IMR-90 (cell line): ENCODE results near the gene KRIT1. TPM values are rescaled to one million over a fixed set of nuclear protein-coding genes. Genes with fewer than 3 reads are reported as not detected.

Source experiments
- ATAC-seq: fragments of 200-7000 bp; cut with Tn5 transposase; 2 replicates; pipeline ENCODE4 v1.9.1; 2020; ENCODE audit warnings: low read depth, mild to moderate bottlenecking, moderate library complexity
- BruUV-seq: library from RNA; stranded (reverse); fragments of 400-500 nt; replicated peaks from 2 replicates; lab custom pipeline; 2021; lab: Mats Ljungman, UMichigan
- CTCF ChIA-PET: fragments of 300-600 bp; formaldehyde crosslinking; extraction: SDS; loops from one replicate; lab custom pipeline; 2021; ENCODE audit warnings: antibody characterized with exemption; lab: Yijun Ruan, JAX
- POLR2A ChIA-PET: fragments of 300-600 bp; sonication (Branson Sonifier 250); formaldehyde crosslinking; loops from one replicate; lab custom pipeline; 2022; ENCODE audit warnings: antibody characterized with exemption; ENCODE audit not compliant: unreplicated experiment; lab: Charles Lee
- DNase-seq: peaks from one replicate; pipeline ENCODE4 v3.0.0; 2013
- H2AFZ ChIP-seq: replicated peaks from 2 replicates; pipeline ENCODE3; 2013; ENCODE audit warnings: low read length, mild to moderate bottlenecking; ENCODE audit not compliant: poor library complexity
- H2AK5ac ChIP-seq: 2 replicates; pipeline ENCODE4 v1.6.1; 2013; ENCODE audit warnings: low read depth, low read length, inconsistent platforms
- H2AK9ac ChIP-seq: replicated peaks from 2 replicates; pipeline ENCODE3; 2013; ENCODE audit warnings: mild to moderate bottlenecking, low read depth, low read length, moderate library complexity; ENCODE audit not compliant: poor library complexity
- H2BK120ac ChIP-seq: 2 replicates; pipeline ENCODE4 v1.6.1; 2013; ENCODE audit warnings: low read depth, low read length, inconsistent platforms
- H2BK15ac ChIP-seq: 3 replicates; pipeline ENCODE4 v1.6.1; 2013; ENCODE audit warnings: low read depth, low read length, inconsistent platforms
- H2BK20ac ChIP-seq: 2 replicates; pipeline ENCODE4 v1.6.1; 2013; ENCODE audit warnings: low read depth, mild to moderate bottlenecking, inconsistent platforms, low read length, moderate library complexity
- H2BK5ac ChIP-seq: 2 replicates; pipeline ENCODE4 v1.6.1; 2013; ENCODE audit warnings: mild to moderate bottlenecking, low read depth, low read length, inconsistent platforms; ENCODE audit not compliant: poor library complexity, severe bottlenecking
- H3K14ac ChIP-seq: replicated peaks from 2 replicates; pipeline ENCODE4 v1.6.1; 2013; ENCODE audit warnings: low read depth, low read length, inconsistent platforms
- H3K18ac ChIP-seq: 2 replicates; pipeline ENCODE4 v1.6.1; 2013; ENCODE audit warnings: low read depth, low read length, control low read depth
- H3K23ac ChIP-seq: 2 replicates; pipeline ENCODE4 v1.6.1; 2013; ENCODE audit warnings: low read depth, low read length, inconsistent platforms
- H3K27ac ChIP-seq: 2 replicates; pipeline ENCODE4 v1.5.1; 2013; ENCODE audit warnings: mild to moderate bottlenecking, control low read depth, low read length; ENCODE audit not compliant: insufficient read depth
- H3K27me3 ChIP-seq: 2 replicates; pipeline ENCODE4 v1.6.1; 2013; ENCODE audit warnings: low read length; ENCODE audit not compliant: control insufficient read depth, insufficient read depth
- H3K36me3 ChIP-seq: 2 replicates; pipeline ENCODE4 v1.6.1; 2013; ENCODE audit warnings: low read length, mixed read lengths; ENCODE audit not compliant: control insufficient read depth, insufficient read depth
- H3K4ac ChIP-seq: 2 replicates; pipeline ENCODE4 v1.6.1; 2013; ENCODE audit warnings: low read depth, low read length, inconsistent platforms
- H3K4me1 ChIP-seq: 2 replicates; pipeline ENCODE4 v1.6.1; 2013; ENCODE audit warnings: low read length, mixed read lengths; ENCODE audit not compliant: control insufficient read depth, insufficient read depth
- H3K4me2 ChIP-seq: 2 replicates; pipeline ENCODE4 v1.6.1; 2013; ENCODE audit warnings: low read depth, mild to moderate bottlenecking, control low read depth, low read length, moderate library complexity
- H3K4me3 ChIP-seq: 2 replicates; pipeline ENCODE4 v1.5.1; 2013; ENCODE audit warnings: low read depth, mild to moderate bottlenecking, control low read depth, low read length, moderate library complexity; ENCODE audit not compliant: insufficient read depth
- H3K56ac ChIP-seq: 2 replicates; pipeline ENCODE4 v1.6.1; 2013; ENCODE audit warnings: low read length, inconsistent platforms; ENCODE audit not compliant: insufficient read depth; ENCODE audit errors: extremely low read depth
- H3K79me1 ChIP-seq, 2 experiments: 2 replicates each; pipeline ENCODE4 v1.6.1; 2013; ENCODE audit warnings: low read length in 2 of 2, inconsistent platforms in 1 of 2, low read depth in 1 of 2
- H3K9ac ChIP-seq: 2 replicates; pipeline ENCODE4 v1.6.1; 2013; ENCODE audit warnings: low read depth, low read length, control low read depth
- H3K9me1 ChIP-seq: 2 replicates; pipeline ENCODE4 v1.6.1; 2013; ENCODE audit warnings: low read length, inconsistent platforms; ENCODE audit not compliant: insufficient read depth
- H3K9me3 ChIP-seq: 2 replicates; pipeline ENCODE4 v1.6.1; 2013; ENCODE audit warnings: low read length; ENCODE audit not compliant: control insufficient read depth, insufficient read depth
- H4K20me1 ChIP-seq: 2 replicates; pipeline ENCODE4 v1.6.1; 2013; ENCODE audit warnings: low read length, inconsistent platforms; ENCODE audit not compliant: insufficient read depth
- H4K5ac ChIP-seq: 2 replicates; pipeline ENCODE4 v1.6.1; 2013; ENCODE audit warnings: mild to moderate bottlenecking, low read depth, low read length, control low read depth
- H4K8ac ChIP-seq, 2 experiments: 2 replicates each; pipeline ENCODE4 v1.6.1; 2013; ENCODE audit warnings: low read depth in 2 of 2, low read length in 2 of 2, control low read depth in 1 of 2, inconsistent platforms in 1 of 2
- H4K91ac ChIP-seq: 2 replicates; pipeline ENCODE4 v1.6.1; 2013; ENCODE audit warnings: low read depth, low read length, inconsistent platforms; ENCODE audit not compliant: insufficient read depth
- BHLHE40 ChIP-seq: fragments of 150-350 bp; IDR thresholded peaks from 2 replicates; pipeline ENCODE4 v1.6.1; 2016; ENCODE audit warnings: mild to moderate bottlenecking, low read depth, low read length
- CEBPB ChIP-seq: IDR thresholded peaks from 2 replicates; pipeline ENCODE4 v1.6.1; 2012; ENCODE audit warnings: low read depth, low read length, improper control_type of control experiment
- CHD1 ChIP-seq: IDR thresholded peaks from 2 replicates; pipeline ENCODE4 v1.6.1; 2012; ENCODE audit warnings: low read depth, low read length, improper control_type of control experiment
- FOS ChIP-seq: fragments of 150-350 bp; IDR thresholded peaks from 2 replicates; pipeline ENCODE4 v1.6.1; 2016; ENCODE audit warnings: low read depth, low read length
- MAFK ChIP-seq: IDR thresholded peaks from 2 replicates; pipeline ENCODE4 v1.6.1; 2012; ENCODE audit warnings: low read depth, low read length, improper control_type of control experiment
- MAZ ChIP-seq: IDR thresholded peaks from 2 replicates; pipeline ENCODE4 v1.6.1; 2012; ENCODE audit warnings: low read depth, mild to moderate bottlenecking, low read length, improper control_type of control experiment, moderate library complexity, borderline replicate concordance
- MXI1 ChIP-seq: IDR thresholded peaks from 2 replicates; pipeline ENCODE4 v1.6.1; 2012; ENCODE audit warnings: low read depth, mild to moderate bottlenecking, low read length, moderate library complexity, borderline replicate concordance
- NFE2L2 ChIP-seq: fragments of 150-350 bp; IDR thresholded peaks from 2 replicates; pipeline ENCODE4 v1.6.1; 2016; ENCODE audit warnings: low read depth, mild to moderate bottlenecking, low read length
- POLR2A ChIP-seq: IDR thresholded peaks from 2 replicates; pipeline ENCODE4 v1.6.1; 2012; ENCODE audit warnings: mild to moderate bottlenecking, low read depth, low read length
- RAD21 ChIP-seq: IDR thresholded peaks from 2 replicates; pipeline ENCODE4 v1.6.1; 2012; ENCODE audit warnings: low read length, improper control_type of control experiment
- RCOR1 ChIP-seq: IDR thresholded peaks from 2 replicates; pipeline ENCODE4 v1.6.1; 2012; ENCODE audit warnings: mild to moderate bottlenecking, low read length, improper control_type of control experiment; ENCODE audit not compliant: insufficient replicate concordance
- RFX5 ChIP-seq: IDR thresholded peaks from 2 replicates; pipeline ENCODE4 v1.8.0; 2012; ENCODE audit warnings: low read depth, mild to moderate bottlenecking, low read length, moderate library complexity
- SMC3 ChIP-seq: fragments of 150-350 bp; IDR thresholded peaks from 2 replicates; pipeline ENCODE4 v1.6.1; 2016; ENCODE audit warnings: low read depth, mild to moderate bottlenecking, antibody characterized with exemption, low read length, moderate library complexity
- USF2 ChIP-seq: fragments of 150-350 bp; IDR thresholded peaks from 2 replicates; pipeline ENCODE4 v1.6.1; 2017; ENCODE audit warnings: mild to moderate bottlenecking, antibody characterized with exemption, low read length, low read depth
- WGBS, 2 experiments: methylation state at CpG; one replicate each; pipeline versions ENCODE4 v1.1.5 to v1.1.7; 2013; ENCODE audit warnings: missing lambda C conversion rate in 2 of 2; ENCODE audit not compliant: insufficient read length in 1 of 2; ENCODE audit errors: extremely low coverage in 2 of 2; 5-methylcytosine and 5-hydroxymethylcytosine counted together
- dilution Hi-C: fragments of 300-500 bp; cut with HindIII; formaldehyde crosslinking; loops from one replicate; pipeline ENCODE4 v1.14.3; 2018; ENCODE audit warnings: low sequenced_read_pairs; ENCODE audit not compliant: unreplicated experiment
- in situ Hi-C: fragments of 300-500 bp; cut with MboI; formaldehyde crosslinking; loops from 3 replicates; pipeline ENCODE4 v1.14.3; 2019; ENCODE audit warnings: low sequenced_read_pairs, inconsistent platforms, mixed read lengths
- intact Hi-C: fragments of 100-400 bp; cut with micrococcal nuclease; formaldehyde crosslinking; loops from 2 replicates; pipeline ENCODE4 v1.10.0; 2022
- polyA plus RNA-seq, 3 experiments: library from polyadenylated mRNA; depleted of rRNA; stranded (reverse); fragments of >200 nt; gene quantifications; 2 replicates each; pipeline ENCODE4 v1.2.3, GENCODE V29; 2012; ENCODE audit warnings: low replicate concordance in 1 of 3
- total RNA-seq: library from RNA; depleted of rRNA; stranded (reverse); fragments of >200 nt; gene quantifications from 2 replicates; pipeline ENCODE4 v1.2.3, GENCODE V29; 2012
- TF ChIP-seq, protein P1 (sequence below): conservative IDR thresholded peaks from 2 replicates; pipeline ENCODE4 v1.5.1; 2012; ENCODE audit warnings: mild to moderate bottlenecking, low read depth, low read length, improper control_type of control experiment
- TF ChIP-seq, protein P2 (sequence below): fragments of 150-350 bp; IDR thresholded peaks from 2 replicates; pipeline ENCODE4 v1.6.1; 2016; ENCODE audit warnings: low read depth, mild to moderate bottlenecking, low read length, moderate library complexity, borderline replicate concordance

KRIT1 gene
- total and polyA plus RNA-seq, 2 of the 4 experiments (the other 2 are of a cell fraction), result 22.9 to 38.2 TPM

- no peak overlapping the region for H2AFZ ChIP-seq
- H3K14ac ChIP-seq, result no peak overlapping the region
- H2BK20ac ChIP-seq, result no peak overlapping the region
- H3K4me3 ChIP-seq, result no peak overlapping the region
- H4K91ac ChIP-seq, result no peak overlapping the region
- no peak overlapping the region; the same call in 1 of the 2 replicates for H3K18ac ChIP-seq
- H4K5ac ChIP-seq, result no peak overlapping the region
- H3K27me3 ChIP-seq, result no peaks in the 10 kb centered on the region
- H2BK5ac ChIP-seq, result no peak overlapping the region
- no peak overlapping the region for H3K27ac ChIP-seq
- ChIA-PET POLR2A (no interaction called here), CTCF (no interaction called here)
- no peaks in the 10 kb centered on the region for H3K36me3 ChIP-seq
- no peaks in the 10 kb centered on the region for H3K9me3 ChIP-seq
- H3K4me2 ChIP-seq, result no peak overlapping the region
- no peak overlapping the region for H3K4ac ChIP-seq
- dilution Hi-C loops, result no loop called here
- no TSS peak for BruUV-seq
- ATAC-seq (no peak), DNase-seq (no peak)
- no peak overlapping the region for H2AK5ac ChIP-seq
- in situ Hi-C loops, result no loop called here
- no peak overlapping the region for H2AK9ac ChIP-seq
- H2BK15ac ChIP-seq, result no peak overlapping the region
- H4K20me1 ChIP-seq, result no peaks in the 10 kb centered on the region
- H3K9me1 ChIP-seq, result no peaks in the 10 kb centered on the region
- H3K56ac ChIP-seq, result no peak overlapping the region
- intact Hi-C loops, result no loop called here
- H3K4me1 ChIP-seq, result peaks cover 9% of the 10 kb centered on the region; the same call in 1 of the 2 replicates
- 83% methylated on average over 1 of the region's 1 CpG; no CpG with 5 or more reads in 1 of the 2 experiments for WGBS, 2 experiments
- H2BK120ac ChIP-seq, result no peak overlapping the region
- no peak overlapping the region for H3K23ac ChIP-seq
- TF ChIP-seq RAD21, result no peak
- TF ChIP-seq, protein P1, sequence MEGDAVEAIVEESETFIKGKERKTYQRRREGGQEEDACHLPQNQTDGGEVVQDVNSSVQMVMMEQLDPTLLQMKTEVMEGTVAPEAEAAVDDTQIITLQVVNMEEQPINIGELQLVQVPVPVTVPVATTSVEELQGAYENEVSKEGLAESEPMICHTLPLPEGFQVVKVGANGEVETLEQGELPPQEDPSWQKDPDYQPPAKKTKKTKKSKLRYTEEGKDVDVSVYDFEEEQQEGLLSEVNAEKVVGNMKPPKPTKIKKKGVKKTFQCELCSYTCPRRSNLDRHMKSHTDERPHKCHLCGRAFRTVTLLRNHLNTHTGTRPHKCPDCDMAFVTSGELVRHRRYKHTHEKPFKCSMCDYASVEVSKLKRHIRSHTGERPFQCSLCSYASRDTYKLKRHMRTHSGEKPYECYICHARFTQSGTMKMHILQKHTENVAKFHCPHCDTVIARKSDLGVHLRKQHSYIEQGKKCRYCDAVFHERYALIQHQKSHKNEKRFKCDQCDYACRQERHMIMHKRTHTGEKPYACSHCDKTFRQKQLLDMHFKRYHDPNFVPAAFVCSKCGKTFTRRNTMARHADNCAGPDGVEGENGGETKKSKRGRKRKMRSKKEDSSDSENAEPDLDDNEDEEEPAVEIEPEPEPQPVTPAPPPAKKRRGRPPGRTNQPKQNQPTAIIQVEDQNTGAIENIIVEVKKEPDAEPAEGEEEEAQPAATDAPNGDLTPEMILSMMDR, result no peak
- no peak for TF ChIP-seq NFE2L2
- TF ChIP-seq SMC3, result no peak
- TF ChIP-seq USF2, result no peak
- TF ChIP-seq CHD1, result no peak
- TF ChIP-seq, protein P2, sequence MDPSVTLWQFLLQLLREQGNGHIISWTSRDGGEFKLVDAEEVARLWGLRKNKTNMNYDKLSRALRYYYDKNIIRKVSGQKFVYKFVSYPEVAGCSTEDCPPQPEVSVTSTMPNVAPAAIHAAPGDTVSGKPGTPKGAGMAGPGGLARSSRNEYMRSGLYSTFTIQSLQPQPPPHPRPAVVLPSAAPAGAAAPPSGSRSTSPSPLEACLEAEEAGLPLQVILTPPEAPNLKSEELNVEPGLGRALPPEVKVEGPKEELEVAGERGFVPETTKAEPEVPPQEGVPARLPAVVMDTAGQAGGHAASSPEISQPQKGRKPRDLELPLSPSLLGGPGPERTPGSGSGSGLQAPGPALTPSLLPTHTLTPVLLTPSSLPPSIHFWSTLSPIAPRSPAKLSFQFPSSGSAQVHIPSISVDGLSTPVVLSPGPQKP, result no peak
- no peak for TF ChIP-seq RCOR1
- TF ChIP-seq RFX5, result no peak
- TF ChIP-seq MAZ, result no peak
- no peak for TF ChIP-seq CEBPB
- TF ChIP-seq BHLHE40, result no peak
- no peak for TF ChIP-seq MXI1
- TF ChIP-seq FOS, result no peak
- TF ChIP-seq MAFK, result no peak
- no peak for TF ChIP-seq POLR2A
- H4K8ac ChIP-seq, result no peak overlapping the region
- no peaks in the 10 kb centered on the region for H3K79me1 ChIP-seq
- H3K9ac ChIP-seq, result no peak overlapping the region
Observed at GRCh38 chr7:92155108-92155739, 90.5 kb downstream of the KRIT1 start.
